Aorta (tissue), 4 donors: ENCODE measurements around the gene ZNG1E. TPM values are rescaled to one million over a fixed set of nuclear protein-coding genes. Genes with fewer than 3 reads are reported as not detected.

Experiments used
- polyA plus RNA-seq, 2 donors: library from polyadenylated mRNA; stranded (reverse); fragments of 200-250 nt; gene quantifications; one replicate each; pipeline ENCODE4 v1.2.3, GENCODE V29; 2013
- total RNA-seq, 2 donors: library from RNA; stranded (reverse); fragmentation: NEBNext Ultra II Directional; extraction: Animal tissue kit (Norgen Biotek cat#: 25700); gene quantifications; one replicate each; pipeline ENCODE4 v1.2.1, GENCODE V29; 2021
- donor health status: healthy with polysubstance abuse.
- donor health status: Bipolar disorder and iron deficiency.
- donor health status: DM: no; HTN: no; CAD: no.
- donor health status: DM: yes; HTN: yes; CAD: no.

The ZNG1E gene
- total and polyA plus RNA-seq, 4 donors = 32.3 to 51.1 (median 48.1) TPM

Other genes with a start within 250 kb of the ZNG1E start
- gene FOXD4L4, start 61.2 kb downstream of the ZNG1E start, total RNA-seq = under 1 TPM; 0.19 to 0.36 TPM
- gene FOXD4L4, start 61.2 kb downstream of the ZNG1E start, polyA plus RNA-seq = under 1 TPM in 1 of 2 donors, not detected in 1; 0.25 TPM